HG02610 (cell line): ENCODE results near the gene TNPO3.

ENCODE experiments used
- ATAC-seq: cut with Tn5 transposase; IDR thresholded peaks from one replicate; pipeline ENCODE4 v1.9.1; 2021; ENCODE audit warnings: mild to moderate bottlenecking, moderate library complexity; ENCODE audit not compliant: unreplicated experiment

The TNPO3 gene

DNA sequence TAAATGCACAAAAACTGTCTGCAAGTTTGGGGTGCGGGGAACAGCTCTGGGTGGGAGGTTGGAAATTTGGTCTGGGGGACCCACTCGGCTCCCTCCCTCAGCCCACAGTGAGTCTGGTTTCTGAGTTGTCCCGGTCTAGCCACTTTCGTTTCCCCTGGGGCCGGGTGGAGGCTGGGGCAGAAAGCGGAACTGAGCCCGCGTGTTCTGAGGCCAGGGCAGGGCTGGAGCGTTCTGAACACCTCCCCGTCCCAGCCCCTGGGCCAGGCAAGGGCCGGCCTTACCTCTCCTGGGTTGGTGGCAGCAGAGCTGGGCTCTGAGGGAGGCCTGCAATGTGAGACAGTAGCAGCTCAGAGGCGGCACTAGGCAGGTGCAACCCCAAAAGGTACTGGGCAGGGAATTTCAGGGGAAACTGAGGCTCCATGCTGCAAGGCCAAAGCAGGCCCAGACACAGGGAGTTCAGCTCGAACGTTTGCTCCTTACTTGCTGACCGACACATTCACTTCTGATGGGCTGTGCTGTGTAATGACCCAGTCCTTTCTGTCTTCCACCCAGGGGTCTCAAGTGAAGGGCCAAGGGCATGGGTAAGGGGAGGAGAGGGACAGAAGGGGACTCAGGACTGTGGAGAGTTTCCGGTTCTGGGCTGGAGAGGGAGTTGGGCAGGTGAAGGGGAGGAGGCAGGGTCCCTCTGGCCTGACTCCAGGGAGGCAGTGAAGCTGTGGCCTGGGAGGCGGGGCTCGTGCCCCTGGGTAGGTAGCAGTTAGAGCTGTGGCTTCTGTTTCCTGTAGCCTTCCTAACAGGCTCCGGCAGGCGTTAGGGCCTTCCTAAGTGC is 114.2 kb downstream of the TNPO3 start:
- peak; percentile 49 for ATAC-seq

DNA sequence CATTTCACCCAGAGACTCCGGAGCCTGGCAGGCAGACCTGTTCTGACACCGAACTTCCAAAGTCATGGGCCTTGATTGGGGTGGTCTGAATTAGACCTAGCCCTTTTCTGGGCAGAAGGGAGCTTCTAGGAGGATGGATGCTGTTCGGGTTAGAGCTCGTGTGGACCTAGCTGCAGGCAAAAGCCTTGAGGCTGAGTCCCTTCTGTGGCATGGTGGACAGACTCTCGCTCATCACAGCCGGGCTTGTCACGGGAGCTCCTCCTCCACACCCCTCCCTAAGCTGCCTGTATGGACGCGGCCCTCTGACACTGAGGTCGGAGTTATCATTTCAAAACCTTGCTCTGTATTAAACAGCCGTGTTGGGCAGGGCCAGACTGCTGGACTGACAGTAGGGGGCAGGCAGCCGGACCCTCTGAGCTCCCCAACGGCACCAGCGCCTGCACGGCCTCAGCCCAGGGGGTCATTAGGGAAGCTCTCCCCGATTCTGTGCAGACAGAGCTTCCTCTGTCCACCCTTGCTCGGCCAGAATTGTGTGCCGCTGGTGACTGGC is 115.0 kb downstream of the TNPO3 start:
- ATAC-seq, result peak; percentile 22

- ATAC-seq, result peak; percentile 27
Observed at GRCh38 chr7:128939075-128939860, 115.6 kb downstream of the TNPO3 start.

DNA sequence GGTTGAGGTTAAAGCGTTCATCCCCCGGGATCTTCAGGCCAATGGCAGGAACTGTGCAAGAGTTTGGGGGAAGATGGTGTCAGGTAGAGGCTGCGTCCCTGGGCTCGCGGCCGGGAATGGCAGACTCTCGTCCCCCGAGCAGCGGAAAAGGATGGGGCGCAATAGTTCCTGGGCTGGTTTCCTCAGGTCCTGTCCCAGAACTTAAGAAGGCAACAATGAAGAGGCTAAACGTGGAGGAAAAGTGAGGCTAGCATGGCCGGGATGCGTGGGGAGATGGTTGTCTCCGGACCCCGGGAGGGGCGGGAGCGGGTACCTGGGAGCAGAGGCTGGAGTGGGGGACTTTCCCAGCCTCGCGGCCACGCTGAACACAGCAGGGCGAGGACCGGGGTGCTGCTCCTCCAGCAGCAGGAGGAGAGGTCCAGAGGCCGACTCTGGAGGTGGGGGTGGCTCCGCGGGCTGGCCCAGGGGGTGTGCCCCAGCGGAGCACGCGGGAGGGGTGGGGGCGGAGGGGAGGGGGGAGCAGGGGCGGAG is 116.3 kb downstream of the TNPO3 start:
- peak; percentile 15 for ATAC-seq

- no peak for ATAC-seq
Observed at GRCh38 chr7:128937647-128938543, 117.0 kb downstream of the TNPO3 start, which contains the start of gene IRF5. Gene IRF5, plus strand, starts transcription at chr7:128937927. Its CDS starts 4,155 bp downstream, at chr7:128942082.

DNA sequence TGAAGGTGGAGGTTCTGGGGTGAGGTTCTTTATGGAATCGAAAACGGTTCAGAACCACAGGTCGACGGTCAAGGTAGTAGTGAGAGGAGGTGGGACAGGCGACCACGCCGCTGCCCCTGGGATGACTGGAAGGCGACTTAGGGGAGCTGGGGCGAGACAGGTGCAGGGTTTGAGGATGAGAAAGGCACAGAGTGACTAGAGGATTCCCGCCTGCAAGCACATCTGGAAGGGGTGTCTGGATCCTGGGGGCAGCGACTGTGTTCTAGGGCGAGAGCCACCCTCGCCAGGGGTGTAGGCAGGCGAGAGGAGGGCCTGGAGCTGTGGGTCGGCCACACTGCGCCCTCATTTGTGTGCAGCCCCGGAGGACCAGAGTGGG is 117.7 kb downstream of the TNPO3 start:
- ATAC-seq, result no peak

- no peak for ATAC-seq
Observed at GRCh38 chr7:128936798-128937197, 118.1 kb downstream of the TNPO3 start.

DNA sequence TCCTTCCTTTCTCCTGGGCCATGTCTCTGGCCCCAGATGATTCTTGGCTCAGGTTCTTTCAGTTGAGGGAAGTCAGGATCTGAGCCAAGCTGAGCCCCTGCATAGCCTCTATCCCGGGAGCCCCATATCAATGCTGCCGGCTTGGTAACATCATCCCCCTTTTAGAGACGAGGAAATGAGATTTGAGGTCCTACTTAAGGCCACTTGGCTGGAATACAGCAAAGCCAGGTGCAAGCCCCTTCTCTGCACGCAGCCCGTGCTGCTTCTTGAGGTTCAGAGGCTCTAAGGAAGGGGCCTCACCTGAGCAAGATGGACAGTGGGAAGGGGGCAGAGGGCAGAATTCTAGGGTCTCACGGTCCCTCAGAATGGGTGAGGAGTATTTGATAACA is 119.6 kb downstream of the TNPO3 start:
- no peak for ATAC-seq

GRCh38 chr7:128934361-128935341 is 120.3 kb downstream of the TNPO3 start:
- peak; percentile 30 for ATAC-seq

DNA sequence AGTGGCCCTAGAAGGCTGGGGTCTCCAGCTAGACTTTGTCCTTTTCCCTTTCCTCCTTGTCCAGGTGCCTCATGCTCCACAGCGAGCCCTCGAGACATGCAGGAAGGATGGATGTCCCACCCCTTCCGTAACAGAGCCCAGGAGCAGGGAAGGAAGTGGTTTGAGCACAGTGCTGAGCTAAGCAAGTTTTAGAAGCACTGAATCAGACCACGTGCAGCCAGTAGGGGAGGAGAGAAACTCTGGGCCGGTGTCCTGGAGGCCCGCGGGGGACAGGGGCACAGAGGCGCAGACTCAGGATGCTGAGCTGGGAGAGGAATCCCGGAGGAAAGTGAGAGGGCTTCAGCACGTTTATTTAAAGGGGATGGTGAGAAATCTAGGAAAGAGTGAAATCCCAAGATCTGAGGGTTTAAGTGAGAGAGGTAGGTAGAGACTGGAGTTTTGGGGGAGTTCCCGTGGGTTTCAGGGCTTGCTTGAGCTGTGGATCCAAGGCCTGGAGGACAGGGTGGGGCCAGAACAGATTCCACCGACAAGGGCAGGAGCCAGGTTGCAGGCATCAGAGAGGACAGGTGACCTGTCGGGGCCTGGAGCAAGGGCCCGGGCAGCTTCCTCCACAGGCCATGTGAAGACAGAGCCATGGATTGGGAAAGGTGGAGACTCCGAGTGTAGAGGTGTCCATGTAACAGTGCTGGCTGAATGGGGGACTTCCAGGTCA is 121.6 kb downstream of the TNPO3 start:
- ATAC-seq, result peak; percentile 43

- no peak for ATAC-seq
Observed at GRCh38 chr7:128932862-128933179, 122.1 kb downstream of the TNPO3 start.

DNA sequence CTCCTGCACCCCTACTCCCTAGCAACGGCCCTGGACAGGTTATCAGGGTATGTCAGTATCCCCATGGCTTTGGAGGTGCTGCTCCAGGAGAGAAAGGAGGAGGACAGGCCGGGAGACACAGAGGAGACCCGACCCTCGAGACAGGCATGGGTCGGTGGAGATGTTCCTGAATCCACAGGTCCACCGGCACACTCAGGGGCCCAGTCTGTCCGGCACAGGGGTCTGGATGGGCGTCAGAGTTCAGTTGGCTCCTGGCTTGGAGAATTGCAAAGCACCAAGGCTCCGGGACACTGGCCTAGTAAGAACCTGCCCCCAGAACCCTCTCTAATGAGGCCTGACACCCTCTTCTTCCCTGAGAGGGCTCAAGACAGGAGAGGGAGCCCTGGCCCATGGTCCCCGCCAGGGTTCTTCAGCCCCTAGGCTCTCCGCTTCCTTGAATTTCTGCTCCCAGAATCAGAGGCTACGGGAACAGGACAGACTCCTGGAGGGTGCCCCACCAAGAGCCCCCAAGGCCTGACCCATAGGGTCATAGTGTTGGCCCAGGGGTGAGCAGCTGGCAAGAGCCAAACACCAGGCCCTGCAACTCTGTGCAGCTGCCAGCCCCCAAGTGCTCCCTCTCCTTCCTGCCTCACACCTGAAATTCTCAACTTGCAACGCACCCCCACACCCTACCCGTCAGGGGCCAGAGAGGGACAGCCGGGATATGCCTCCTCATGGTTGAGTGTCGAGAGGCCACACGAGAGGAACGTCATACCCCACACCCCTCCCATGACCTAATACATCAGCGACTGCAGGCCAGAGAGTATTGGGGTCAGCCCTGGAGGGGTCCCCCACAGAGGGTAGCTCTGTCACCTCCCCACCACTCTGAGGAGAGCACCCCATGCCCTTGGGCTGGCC is 122.7 kb downstream of the TNPO3 start:
- no peak for ATAC-seq

DNA sequence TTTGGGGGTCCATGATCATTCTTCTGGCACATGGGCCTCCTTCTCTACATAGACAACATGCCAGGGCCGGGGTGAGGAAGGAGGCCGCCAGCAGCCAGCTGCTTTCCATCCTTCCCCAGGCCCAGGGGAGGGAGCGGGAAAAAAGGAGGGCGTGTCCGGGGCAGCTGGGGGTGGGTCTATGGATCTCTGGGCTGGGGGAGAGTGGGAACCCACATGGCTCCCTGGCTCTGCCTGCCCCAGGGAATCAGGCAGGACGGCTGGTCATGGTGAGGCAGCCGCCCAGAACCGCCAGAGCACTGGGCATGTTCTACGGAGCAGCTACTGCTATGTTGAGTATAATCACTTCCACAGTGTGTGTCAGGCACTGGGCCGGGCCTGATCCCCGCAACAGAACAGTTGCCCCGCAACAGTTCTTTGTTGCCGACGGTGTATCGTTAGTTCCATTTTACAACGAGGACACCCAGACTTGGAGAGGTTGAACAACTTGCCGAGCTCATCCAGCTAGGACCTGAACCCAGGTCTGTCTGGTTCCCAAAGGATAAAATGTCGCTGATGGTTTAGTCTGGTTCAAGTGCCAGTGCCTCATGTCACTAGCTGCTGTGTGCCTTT is 123.6 kb downstream of the TNPO3 start:
- no peak for ATAC-seq

DNA sequence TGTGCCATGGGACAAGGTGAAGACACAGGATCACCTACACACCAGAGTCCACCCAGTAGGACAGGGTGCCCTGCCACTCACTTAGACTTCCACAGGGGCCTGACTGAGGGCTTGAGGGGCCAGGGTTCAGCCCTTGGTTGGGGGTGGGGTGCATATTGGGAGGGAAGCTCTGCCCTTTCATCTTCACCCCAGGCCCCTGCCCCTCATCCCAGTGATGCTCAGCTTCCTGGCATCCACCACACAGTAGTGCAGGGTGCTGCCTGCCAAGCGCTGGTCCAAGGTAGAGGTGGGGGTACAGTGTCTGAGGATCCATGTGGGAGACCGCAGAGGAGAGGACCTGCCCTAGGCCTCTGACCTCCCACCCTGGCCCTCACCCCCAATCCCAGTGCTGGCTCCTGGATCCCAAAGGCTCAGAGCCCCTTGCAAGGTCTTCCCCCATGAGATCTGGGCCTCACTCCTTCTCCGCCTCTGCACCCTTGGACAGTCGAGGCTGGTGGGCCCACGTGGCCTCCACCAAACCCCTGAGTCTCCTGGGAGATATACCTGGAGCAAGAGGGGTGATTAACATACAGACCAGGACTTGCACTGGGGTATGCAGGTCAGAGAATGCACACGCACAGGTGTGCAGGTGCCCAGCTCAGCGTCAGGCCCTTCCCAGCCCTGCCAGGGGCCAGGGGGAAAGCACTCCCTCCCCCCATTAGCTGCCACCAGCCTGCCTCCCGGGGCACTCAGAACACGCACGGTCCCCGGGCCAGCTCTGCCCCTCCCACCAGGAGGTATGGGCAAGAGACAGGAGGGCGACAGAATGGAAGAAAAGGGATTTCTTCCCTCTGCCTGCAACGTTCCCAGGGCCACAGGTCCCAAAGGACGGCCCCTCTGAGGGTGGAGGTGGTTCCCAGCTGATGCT is 125.8 kb downstream of the TNPO3 start:
- no peak for ATAC-seq

GRCh38 chr7:128928159-128928813 is 126.6 kb downstream of the TNPO3 start:
- ATAC-seq, result no peak
